RWPE1 (cell line): ENCODE results near the gene C20orf141.
"Not testable (repeated sequence)": the region's sequence is repeated elsewhere in the genome, so short reads cannot be mapped to it uniquely, and the experiment has no call there.

Experiments
- CTCF ChIA-PET: fragments of 350-600 bp; sonication (Branson Sonifier 250); formaldehyde crosslinking; extraction: SDS; loops from one replicate; lab custom pipeline; 2021; lab: Yijun Ruan, JAX
- POLR2A ChIA-PET: fragments of 400-600 bp; formaldehyde crosslinking; extraction: SDS; loops from one replicate; lab custom pipeline; 2020; ENCODE audit warnings: antibody characterized with exemption; ENCODE audit not compliant: low non-redundant PET; lab: Yijun Ruan, JAX
- DNase-seq: peaks from one replicate; pipeline ENCODE4 v3.0.0; 2012; ENCODE audit warnings: low spot score
- H3K27ac ChIP-seq: fragments of 450-650 bp; 2 replicates; pipeline ENCODE4 v1.5.1; 2017
- CTCF ChIP-seq: fragments of 450-650 bp; conservative IDR thresholded peaks from 2 replicates; pipeline ENCODE4 v1.5.1; 2017; ENCODE audit warnings: low read depth, mild to moderate bottlenecking

C20orf141 gene

GRCh38 chr20:2820084-2820895 lies 5.5 kb downstream of the C20orf141 start:
- CTCF ChIA-PET, result interaction anchor here (0.7 kb wide), 1 partner anchor 631 kb away, joined by 4 read pairs; no protein-coding TSS in a partner anchor
- POLR2A ChIA-PET, result no interaction called here
- no peak for TF ChIP-seq CTCF
- H3K27ac ChIP-seq, result no peak overlapping the region
- no peak for DNase-seq

GRCh38 chr20:2820896-2821869 lies 6.4 kb downstream of the C20orf141 start:
- H3K27ac ChIP-seq, result no peak overlapping the region
- POLR2A ChIA-PET, result no interaction called here
- CTCF ChIA-PET, result interaction anchor here (0.7 kb wide), 1 partner anchor 630 kb away, joined by 4 read pairs; no protein-coding TSS in a partner anchor
- TF ChIP-seq CTCF, result no peak
- no peak for DNase-seq

- TF ChIP-seq CTCF, result no peak
- H3K27ac ChIP-seq, result no peak overlapping the region
- ChIA-PET CTCF (no interaction called here), POLR2A (no interaction called here)
- no peak for DNase-seq
These were observed 7.3 kb downstream of the C20orf141 start for GRCh38 chr20:2822073-2822472.

- TF ChIP-seq CTCF, result no peak
- POLR2A ChIA-PET, result no interaction called here
- H3K27ac ChIP-seq, result no peak overlapping the region
- no peak for DNase-seq
- CTCF ChIA-PET, result no interaction called here
These were observed 11.0 kb downstream of the C20orf141 start for GRCh38 chr20:2825761-2826160.

- ChIA-PET CTCF (no interaction called here), POLR2A (no interaction called here)
- no peak for TF ChIP-seq CTCF
- no peak for DNase-seq
- no peak overlapping the region for H3K27ac ChIP-seq
These were observed 11.9 kb downstream of the C20orf141 start for GRCh38 chr20:2826655-2827054.

GRCh38 chr20:2829376-2829775 lies 14.6 kb downstream of the C20orf141 start:
- DNase-seq, result no peak
- CTCF ChIA-PET, result no interaction called here
- TF ChIP-seq CTCF, result no peak
- POLR2A ChIA-PET, result no interaction called here
- H3K27ac ChIP-seq, result no peak overlapping the region

GRCh38 chr20:2831206-2831605 lies 16.4 kb downstream of the C20orf141 start:
- DNase-seq, CTCF ChIA-PET, H3K27ac ChIP-seq, POLR2A ChIA-PET: not testable (repeated sequence)
